Activated effector memory CD4-positive, alpha-beta T cell treated with anti-CD3 and anti-CD28 coated beads, Interleukin-2, amount 50 U/mL, for 16 hours (primary cell): ENCODE measurements around the gene FBXO41.
"Not testable (repeated sequence)": the region's sequence is repeated elsewhere in the genome, so short reads cannot be mapped to it uniquely, and the experiment has no call there.

Experiments
- DNase-seq: peaks from one replicate; pipeline ENCODE4 v3.0.0-alpha.2; 2020

FBXO41 gene

GRCh38 chr2:73289304-73289703 lies 5.0 kb upstream of the FBXO41 start:
- DNase-seq: no peak

DNA sequence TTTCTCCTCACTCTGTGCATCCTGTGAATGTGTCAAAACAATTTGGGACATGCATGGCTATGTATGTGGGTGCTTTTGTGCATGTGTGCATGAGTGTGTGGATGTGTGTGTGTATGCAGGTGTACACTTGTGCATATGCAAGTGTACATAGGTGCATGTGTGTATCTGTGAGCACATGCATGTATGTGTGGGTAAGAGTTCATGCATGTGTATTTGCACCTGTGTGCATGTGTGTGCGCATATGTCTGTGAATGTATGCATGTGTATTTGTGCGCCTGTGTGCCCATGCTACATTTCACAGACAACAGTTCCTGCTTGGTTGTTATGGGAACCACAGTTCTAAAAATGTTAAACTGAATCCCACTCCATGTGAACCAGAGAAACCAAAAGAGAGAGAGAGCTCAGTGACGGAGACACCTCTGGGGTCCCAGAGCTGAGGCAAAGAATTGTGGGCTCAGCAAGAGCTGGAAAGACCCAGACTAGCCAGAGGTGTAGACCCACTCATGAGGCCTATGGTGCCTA lies 1.9 kb upstream of the FBXO41 start:
- DNase-seq: no peak

GRCh38 chr2:73285159-73285739 lies 971 bp upstream of the FBXO41 start:
- DNase-seq: no peak

GRCh38 chr2:73283545-73284295 lies 558 bp downstream of the FBXO41 start:
- peak; percentile 66 for DNase-seq

DNA sequence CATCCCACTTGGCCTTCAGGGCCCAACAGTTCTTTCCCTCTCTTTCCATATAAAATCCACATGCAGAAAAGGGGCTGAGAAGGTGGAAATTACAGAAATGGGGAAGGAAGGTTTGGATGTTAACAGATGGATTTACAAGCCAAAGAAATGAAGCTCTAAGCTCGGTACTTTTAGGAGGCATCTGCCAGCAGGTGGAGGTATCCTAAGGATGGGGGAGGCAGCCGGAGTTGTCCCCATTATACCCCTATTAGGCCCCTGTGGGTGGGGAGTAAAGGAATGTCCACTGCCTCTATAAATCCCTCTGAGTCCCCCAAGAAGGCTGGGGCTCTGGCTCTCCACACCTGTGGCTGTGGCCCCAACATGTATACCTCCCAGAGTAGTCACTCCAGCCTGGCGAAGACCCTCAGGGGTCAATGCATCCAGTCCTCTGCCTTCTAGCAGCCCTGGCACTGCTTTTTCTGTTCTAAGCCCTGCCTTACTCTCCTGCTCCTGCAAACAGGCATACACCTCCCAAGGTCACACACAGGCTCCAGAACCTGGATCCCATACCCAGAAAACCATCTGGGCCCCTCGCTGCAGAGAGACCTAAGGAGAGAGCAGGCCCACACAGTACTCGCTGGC lies 1.2 kb downstream of the FBXO41 start:
- DNase-seq: no peak

DNA sequence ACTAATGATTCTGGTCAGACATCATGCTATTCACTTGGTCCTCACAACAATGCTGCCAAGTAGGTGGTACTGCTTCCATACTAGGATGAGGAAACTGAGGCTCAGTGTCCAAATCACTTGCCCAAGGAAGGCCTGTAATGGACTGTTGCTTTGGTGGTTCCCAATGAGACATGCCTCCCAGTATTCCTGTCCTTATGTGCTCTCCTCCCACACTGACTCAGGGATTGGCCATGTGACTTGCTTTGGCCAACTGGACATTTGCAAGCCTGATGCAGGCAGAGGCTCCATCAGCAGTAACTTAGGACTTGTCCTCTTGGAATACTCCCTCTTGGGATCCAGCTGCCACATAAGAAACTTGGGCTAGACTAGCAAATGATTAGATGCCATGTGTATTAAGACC lies 3.0 kb downstream of the FBXO41 start:
- no peak for DNase-seq

- no peak for DNase-seq
Observed at GRCh38 chr2:73279852-73280251, 4.4 kb downstream of the FBXO41 start.

- no peak for DNase-seq
Observed at GRCh38 chr2:73272270-73272669, 12.0 kb downstream of the FBXO41 start.

DNA sequence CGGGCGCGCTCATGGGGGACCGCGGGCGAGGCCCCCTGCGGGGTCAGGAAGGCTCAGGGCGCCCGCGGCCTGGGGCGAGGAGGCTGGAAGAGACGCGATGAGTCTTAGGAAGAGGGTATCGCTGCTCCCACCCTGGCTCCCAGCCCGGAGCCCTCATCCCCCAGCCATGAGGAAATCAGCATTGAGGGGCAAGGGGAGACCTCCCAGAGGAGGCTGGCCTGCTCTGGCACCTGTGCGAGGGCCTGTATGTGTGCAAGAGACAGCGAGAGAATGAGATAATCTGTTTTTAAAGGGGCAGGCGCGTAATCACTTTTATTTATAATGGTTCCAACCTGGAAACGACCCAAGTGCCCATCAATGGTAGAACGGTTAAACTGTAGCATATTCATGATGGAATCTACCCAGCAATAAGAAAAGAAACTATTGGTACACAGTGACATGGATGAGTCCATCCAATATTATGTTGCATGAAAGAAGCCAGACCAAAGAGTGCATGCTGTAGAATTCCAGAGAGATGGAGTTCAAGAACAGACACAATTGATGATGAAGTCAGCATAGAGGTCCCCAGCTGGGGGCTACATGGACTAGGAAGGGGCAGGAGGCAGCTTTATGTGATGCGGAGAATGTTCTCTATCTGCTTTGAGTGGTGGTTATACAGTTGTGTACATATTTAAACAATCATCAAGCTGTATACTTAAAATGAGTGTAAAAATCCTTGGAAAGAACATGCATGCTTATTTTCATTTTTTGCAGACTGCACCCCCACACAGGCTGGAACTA lies 14.4 kb downstream of the FBXO41 start:
- no peak for DNase-seq

DNA sequence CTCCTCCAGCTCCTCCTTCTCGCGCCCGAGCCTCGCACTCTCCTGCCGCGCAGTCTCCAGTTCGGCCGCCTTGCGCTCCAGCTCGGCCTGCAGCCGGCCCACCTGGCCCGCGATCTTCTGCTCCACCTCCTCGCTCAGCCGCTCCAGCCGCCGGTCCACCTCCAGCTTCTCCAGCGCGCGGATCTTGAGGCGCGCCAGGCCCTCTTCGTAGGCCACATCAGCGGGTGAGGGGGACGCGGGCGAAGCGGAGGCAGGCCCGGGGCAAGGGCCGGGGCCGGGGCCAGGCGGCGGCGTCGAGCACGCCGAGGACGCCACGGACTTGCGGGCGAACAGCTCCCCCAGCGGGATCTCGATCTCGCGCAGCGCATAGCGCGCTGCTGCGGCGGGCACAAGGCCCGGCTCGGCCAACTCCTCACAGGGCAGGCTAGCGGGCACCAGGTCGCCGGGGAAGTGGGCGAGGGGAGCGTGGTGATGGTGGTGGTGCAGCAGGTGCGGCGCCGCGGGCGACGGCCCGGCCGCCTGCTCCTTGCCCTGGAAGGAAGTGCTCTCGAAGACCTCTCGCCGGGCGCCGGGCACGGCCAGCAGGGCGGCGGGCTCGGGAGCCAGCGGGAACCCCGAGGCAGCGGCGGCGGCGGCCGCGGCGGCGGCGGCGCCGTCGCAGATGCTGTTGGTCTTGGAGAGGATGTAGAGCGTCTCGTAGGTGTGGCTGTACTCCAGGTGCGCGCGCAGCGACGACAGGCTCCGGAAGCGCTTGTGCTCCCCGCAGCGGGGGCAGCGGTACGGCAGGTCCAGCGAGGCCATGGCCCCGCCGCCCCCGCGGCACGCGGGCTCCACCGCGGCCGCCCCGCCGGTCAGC lies 15.2 kb downstream of the FBXO41 start:
- peak; percentile 91 for DNase-seq

GRCh38 chr2:73268366-73268829 lies 15.9 kb downstream of the FBXO41 start:
- DNase-seq: no peak

- DNase-seq: no peak
Observed at GRCh38 chr2:73267008-73267407, 17.3 kb downstream of the FBXO41 start.

DNA sequence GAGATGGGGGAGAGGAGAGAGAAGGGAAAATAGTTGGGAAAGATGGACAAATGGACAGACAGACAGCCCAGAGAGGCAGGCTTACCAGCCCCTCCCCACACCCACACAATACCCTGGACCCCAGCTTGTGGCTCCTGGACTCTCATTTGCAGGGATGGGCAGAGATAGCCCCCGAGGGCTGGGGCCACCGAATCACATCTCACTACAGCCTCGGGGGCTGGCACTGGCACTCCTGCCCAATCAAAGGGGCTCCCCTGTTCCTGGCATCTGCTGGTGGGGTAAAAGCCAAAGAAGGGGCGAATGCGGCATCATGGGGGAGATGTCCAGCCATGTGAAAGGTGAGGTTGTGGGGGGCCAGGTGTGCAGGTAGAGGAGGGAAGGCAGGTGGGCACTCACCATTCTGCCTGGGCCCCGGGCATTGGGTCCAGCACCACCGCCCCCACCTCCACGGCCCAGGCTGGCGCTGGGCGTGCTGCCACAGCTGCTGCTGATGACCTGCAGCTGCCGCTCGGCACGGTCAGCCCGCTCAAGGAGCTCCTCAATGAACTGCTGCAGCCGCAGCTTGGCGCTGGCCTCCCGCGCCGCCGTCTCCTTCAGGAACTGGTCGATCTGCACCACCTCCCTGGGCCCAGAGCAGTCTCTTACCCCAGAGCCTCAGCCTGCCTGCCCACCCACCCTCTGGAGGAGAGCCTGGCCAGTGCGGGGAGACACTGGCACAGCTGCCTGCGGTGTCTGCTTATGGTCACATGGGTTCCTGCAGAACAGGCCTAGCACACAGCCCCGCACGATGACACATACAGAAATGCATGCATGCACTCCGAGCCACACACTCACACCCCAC lies 18.0 kb downstream of the FBXO41 start:
- no peak for DNase-seq

GRCh38 chr2:73265298-73266060 lies 18.8 kb downstream of the FBXO41 start:
- no peak for DNase-seq

DNA sequence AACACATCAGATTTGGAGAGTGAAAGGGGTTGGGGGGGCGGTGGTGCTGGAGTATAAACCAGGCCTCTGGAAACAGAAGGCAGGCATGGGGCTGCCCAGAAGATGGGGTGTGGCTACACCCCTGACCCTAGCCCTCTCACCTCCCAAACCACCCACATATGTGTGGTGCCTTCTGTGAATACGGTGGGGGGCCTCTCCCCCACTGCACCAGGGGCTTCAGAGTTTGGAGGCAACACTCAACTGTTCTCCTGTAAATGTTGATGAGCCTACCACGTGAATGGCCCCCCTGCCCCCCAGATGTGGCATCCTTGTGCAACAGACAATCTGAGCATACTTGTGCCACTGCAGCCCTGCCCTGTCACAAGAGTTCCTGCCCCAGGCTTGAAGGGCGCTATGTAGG lies 19.5 kb downstream of the FBXO41 start:
- no peak for DNase-seq

- DNase-seq: no peak
Observed at GRCh38 chr2:73264332-73264606, 20.0 kb downstream of the FBXO41 start.

- DNase-seq: no peak
Observed at GRCh38 chr2:73263540-73264331, 20.5 kb downstream of the FBXO41 start.

- not testable (repeated sequence) for DNase-seq
Observed at GRCh38 chr2:73262691-73263429, 21.4 kb downstream of the FBXO41 start.

DNA sequence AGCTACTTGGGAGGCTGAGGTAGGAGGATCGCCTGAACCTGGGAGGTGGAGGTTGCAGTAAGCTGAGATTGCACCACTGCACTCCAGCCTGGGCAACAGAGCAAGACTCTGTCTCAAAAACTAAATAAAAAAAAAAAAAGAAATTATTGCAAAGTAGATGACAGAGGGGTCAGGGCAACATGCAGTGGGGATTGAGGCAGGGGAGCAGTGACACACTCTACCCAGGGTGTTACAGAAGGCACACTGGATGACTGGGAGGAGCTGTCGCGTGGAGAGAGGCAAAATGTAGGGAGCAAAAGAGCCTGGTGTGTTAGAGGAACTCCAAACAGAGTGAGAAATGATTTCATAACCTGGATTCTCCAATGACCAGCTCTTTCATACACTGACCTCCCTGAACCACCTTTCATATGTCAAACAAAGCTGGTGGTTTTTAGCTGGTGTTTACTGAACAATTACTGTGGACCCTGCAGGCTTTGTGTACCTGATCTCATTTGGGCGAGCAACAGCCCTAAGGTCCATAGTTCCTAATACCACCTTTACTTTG lies 22.1 kb downstream of the FBXO41 start:
- DNase-seq: no peak
